ENCODE measurements around the gene EVA1B. TPM values are rescaled to one million over a fixed set of nuclear protein-coding genes. Genes with fewer than 3 reads are reported as not detected.

The EVA1B gene
- total and polyA plus RNA-seq, 2 donors (not counting 3 experiments of a cell fraction or from before 2014, with no cell fraction given) = 64.7 to 132 TPM

DNA sequence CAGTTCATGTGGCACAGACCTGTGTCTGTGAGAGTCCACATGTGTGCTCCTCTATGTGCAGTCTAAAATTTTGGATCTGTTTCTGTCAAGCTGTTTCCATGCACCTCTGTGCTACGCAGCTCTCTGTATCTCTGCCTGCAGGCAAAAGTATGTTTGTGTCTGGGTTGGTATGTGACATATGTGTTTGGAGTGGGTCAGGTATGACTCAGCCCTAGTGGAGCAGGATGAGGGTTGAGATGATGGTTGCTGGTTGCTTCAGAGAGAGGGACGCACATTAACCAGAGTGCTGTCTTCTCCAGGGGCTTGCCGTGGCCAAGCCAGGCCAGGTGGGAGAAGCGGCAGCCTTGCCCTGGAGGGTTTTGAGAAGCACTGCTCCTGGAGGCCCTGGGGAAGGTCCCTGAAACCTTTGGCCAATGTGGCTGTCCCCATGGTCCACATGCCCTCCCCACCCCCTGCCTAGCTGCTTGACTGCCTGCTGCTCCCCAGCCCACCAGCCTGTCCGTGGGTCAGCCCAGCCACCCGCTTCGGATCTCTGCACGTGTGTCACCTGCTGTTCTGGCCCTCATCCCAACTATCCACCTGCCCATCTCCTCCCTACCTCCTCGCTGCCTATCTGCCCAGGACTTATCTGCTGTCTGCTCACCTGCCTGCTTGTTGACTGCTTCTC, 4.1 kb upstream of the EVA1B start:
- BruUV-seq (replicated peaks) = no TSS peak
- Histone ChIP-seq H2AFZ (ENCODE audit: low read depth, low read length) (no peak overlapping the region), H3K9ac (replicated peaks; ENCODE audit: extremely low read depth, insufficient read depth, low read length) (no peak overlapping the region), H3K79me2 (ENCODE audit: control insufficient read depth, insufficient read depth, low read length) (peaks cover 6% of the 10 kb centered on the region), H3K36me3 (ENCODE audit: control insufficient read depth in 2 of 2, extremely low read depth in 1 of 2, insufficient read depth in 2 of 2, low read length in 2 of 2) (no peaks in the 10 kb centered on the region), H3K27ac (ENCODE audit: insufficient read depth, low read depth, low read length) (no peak overlapping the region), H3K27me3 (ENCODE audit: control insufficient read depth in 2 of 2, insufficient read depth in 2 of 2, low read length in 2 of 2) (no peaks in the 10 kb centered on the region), H3K9me3 (replicated peaks; ENCODE audit: control insufficient read depth, insufficient read depth, low read length) (no peaks in the 10 kb centered on the region), H4K20me1 (replicated peaks; ENCODE audit: control insufficient read depth, extremely low read depth, insufficient read depth, low read length) (no peaks in the 10 kb centered on the region), H3K9me1 (replicated peaks; ENCODE audit: control insufficient read depth, extremely low read depth, insufficient read depth, low read length) (no peaks in the 10 kb centered on the region), H3K4me1 (ENCODE audit: control insufficient read depth, extremely low read depth, insufficient read depth, low read length) (peaks cover 20% of the 10 kb centered on the region), H3K4me2 (ENCODE audit: insufficient read depth, low read length) (no peak overlapping the region), H3K4me3 (replicated peaks in 1 of 3; ENCODE audit: insufficient read depth in 1 of 3, low read depth in 1 of 3, low read length in 3 of 3) (no peak overlapping the region)
- FAIRE-seq = no peak
- TF ChIP-seq, protein P1, sequence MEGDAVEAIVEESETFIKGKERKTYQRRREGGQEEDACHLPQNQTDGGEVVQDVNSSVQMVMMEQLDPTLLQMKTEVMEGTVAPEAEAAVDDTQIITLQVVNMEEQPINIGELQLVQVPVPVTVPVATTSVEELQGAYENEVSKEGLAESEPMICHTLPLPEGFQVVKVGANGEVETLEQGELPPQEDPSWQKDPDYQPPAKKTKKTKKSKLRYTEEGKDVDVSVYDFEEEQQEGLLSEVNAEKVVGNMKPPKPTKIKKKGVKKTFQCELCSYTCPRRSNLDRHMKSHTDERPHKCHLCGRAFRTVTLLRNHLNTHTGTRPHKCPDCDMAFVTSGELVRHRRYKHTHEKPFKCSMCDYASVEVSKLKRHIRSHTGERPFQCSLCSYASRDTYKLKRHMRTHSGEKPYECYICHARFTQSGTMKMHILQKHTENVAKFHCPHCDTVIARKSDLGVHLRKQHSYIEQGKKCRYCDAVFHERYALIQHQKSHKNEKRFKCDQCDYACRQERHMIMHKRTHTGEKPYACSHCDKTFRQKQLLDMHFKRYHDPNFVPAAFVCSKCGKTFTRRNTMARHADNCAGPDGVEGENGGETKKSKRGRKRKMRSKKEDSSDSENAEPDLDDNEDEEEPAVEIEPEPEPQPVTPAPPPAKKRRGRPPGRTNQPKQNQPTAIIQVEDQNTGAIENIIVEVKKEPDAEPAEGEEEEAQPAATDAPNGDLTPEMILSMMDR (IDR thresholded peaks at IDR 0.05; ENCODE audit: extremely low read depth in 1 of 2, insufficient read depth in 1 of 2, low read depth in 1 of 2, low read length in 2 of 2) = no peak
- no peak for TF ChIP-seq POLR2AphosphoS5 (IDR thresholded peaks at IDR 0.05; ENCODE audit: insufficient read depth, low read depth, low read length)
- TF ChIP-seq POLR2A (IDR thresholded peaks at IDR 0.05; ENCODE audit: low read depth, low read length) = no peak
- TF ChIP-seq GATA2 (IDR thresholded peaks at IDR 0.05; ENCODE audit: insufficient read depth, insufficient read length, low read depth, low read length) = no peak
- dilution Hi-C loops (cut with MboI; ENCODE audit: extremely low pct_ligation_motif_present, low sequenced_read_pairs) (no loop called here), intact Hi-C loops (cut with micrococcal nuclease) (no loop called here)
- DNase-seq (ENCODE audit: low read depth, low spot score) = no peak
- POLR2A ChIA-PET = no interaction called here
- CTCF ChIA-PET = interaction anchor here (1.2 kb wide), 1 partner anchor 15 kb away, joined by 3 read pairs; no protein-coding TSS in a partner anchor

DNA sequence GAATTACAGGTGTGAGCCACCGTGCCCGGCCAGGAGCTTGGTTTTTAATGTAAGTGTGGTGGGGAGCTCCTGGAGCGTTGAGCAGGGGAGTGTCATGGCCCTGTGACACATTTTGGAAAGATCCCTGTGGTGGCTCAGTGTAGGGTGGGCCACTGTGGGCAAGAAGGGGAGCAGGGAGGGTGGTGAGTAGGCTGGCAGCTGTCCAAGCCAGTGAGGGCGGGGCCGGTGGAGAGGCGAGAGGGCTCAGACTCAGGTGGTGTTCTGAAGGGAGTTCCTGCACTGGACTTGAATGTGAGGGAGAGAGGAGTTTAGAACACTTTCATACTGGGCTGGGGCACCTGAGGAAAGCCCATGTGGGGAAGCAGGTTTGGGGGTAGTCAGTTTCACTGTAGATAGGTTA, 3.1 kb upstream of the EVA1B start:
- Histone ChIP-seq H3K9me1 (replicated peaks; ENCODE audit: control insufficient read depth, extremely low read depth, insufficient read depth, low read length) (no peaks in the 10 kb centered on the region), H3K4me3 (replicated peaks in 1 of 3; ENCODE audit: insufficient read depth in 1 of 3, low read depth in 1 of 3, low read length in 3 of 3) (no peak overlapping the region), H2AFZ (ENCODE audit: low read depth, low read length) (no peak overlapping the region), H3K27ac (ENCODE audit: insufficient read depth, low read depth, low read length) (no peak overlapping the region), H3K27me3 (ENCODE audit: control insufficient read depth in 2 of 2, insufficient read depth in 2 of 2, low read length in 2 of 2) (no peaks in the 10 kb centered on the region), H3K4me2 (ENCODE audit: insufficient read depth, low read length) (no peak overlapping the region), H3K9ac (replicated peaks; ENCODE audit: extremely low read depth, insufficient read depth, low read length) (no peak overlapping the region), H3K79me2 (ENCODE audit: control insufficient read depth, insufficient read depth, low read length) (peaks cover 14% of the 10 kb centered on the region), H4K20me1 (replicated peaks; ENCODE audit: control insufficient read depth, extremely low read depth, insufficient read depth, low read length) (no peaks in the 10 kb centered on the region), H3K9me3 (replicated peaks; ENCODE audit: control insufficient read depth, insufficient read depth, low read length) (no peaks in the 10 kb centered on the region), H3K36me3 (ENCODE audit: control insufficient read depth in 2 of 2, extremely low read depth in 1 of 2, insufficient read depth in 2 of 2, low read length in 2 of 2) (peaks cover 0 to 4% of the 10 kb centered on the region in 2 experiments), H3K4me1 (ENCODE audit: control insufficient read depth, extremely low read depth, insufficient read depth, low read length) (peaks cover 23% of the 10 kb centered on the region)
- POLR2A ChIA-PET = interaction anchor here (0.6 kb wide), 1 partner anchor 74 kb away, joined by 3 read pairs; no protein-coding TSS in a partner anchor
- CTCF ChIA-PET = interaction anchor here (0.7 to 1.2 kb wide), 2 partner anchors 16 to 17 kb away, joined by 3 read pairs; no protein-coding TSS in a partner anchor
- intact Hi-C loops (cut with micrococcal nuclease) (no loop called here), dilution Hi-C loops (cut with MboI; ENCODE audit: extremely low pct_ligation_motif_present, low sequenced_read_pairs) (no loop called here)
- DNase-seq (ENCODE audit: low read depth, low spot score) = no peak
- no TSS peak for BruUV-seq (replicated peaks)
- no peak for FAIRE-seq
- TF ChIP-seq EZH2 (IDR thresholded peaks at IDR 0.05; ENCODE audit: borderline replicate concordance, low read depth, low read length, severe bottlenecking) = no peak

All from endothelial cell of umbilical vein (primary cell).